Panc1 (cell line): ENCODE measurements around the gene CISD1. TPM values are rescaled to one million over a fixed set of nuclear protein-coding genes. Genes with fewer than 3 reads are reported as not detected.

Experiments
- ATAC-seq: fragments of 200-7000 bp; cut with Tn5 transposase; 2 replicates; pipeline ENCODE4 v1.9.1; 2020; ENCODE audit warnings: mild to moderate bottlenecking, moderate library complexity
- BruUV-seq: library from RNA; stranded (reverse); fragments of 400-500 nt; replicated peaks from 2 replicates; lab custom pipeline; 2021; lab: Mats Ljungman, UMichigan
- CTCF ChIA-PET: fragments of 300-600 bp; sonication (Branson Sonifier 250); formaldehyde crosslinking; loops from one replicate; lab custom pipeline; 2022; ENCODE audit warnings: antibody characterized with exemption; lab: Charles Lee
- POLR2A ChIA-PET: fragments of 300-600 bp; sonication (Branson Sonifier 250); formaldehyde crosslinking; loops from one replicate; lab custom pipeline; 2022; ENCODE audit warnings: antibody characterized with exemption; lab: Charles Lee
- DNase-seq: peaks from one replicate; pipeline ENCODE4 v3.0.0-alpha.2; 2010; ENCODE audit warnings: low read depth, low spot score
- H3K27ac ChIP-seq: 2 replicates; pipeline ENCODE4 v1.5.1; 2011; ENCODE audit warnings: mild to moderate bottlenecking, low read length, inconsistent platforms
- H3K27me3 ChIP-seq: fragments of 200-500 bp; sonication (Bioruptor generic); 2 replicates; pipeline ENCODE4 v1.6.0; 2014; ENCODE audit warnings: low read length, inconsistent platforms; ENCODE audit not compliant: control insufficient read depth, insufficient read depth
- H3K36me3 ChIP-seq: fragments of 200-500 bp; sonication (Bioruptor generic); 2 replicates; pipeline ENCODE4 v1.5.1; 2014; ENCODE audit warnings: inconsistent platforms, mild to moderate bottlenecking, low read length, moderate library complexity; ENCODE audit not compliant: control insufficient read depth, insufficient read depth
- H3K4me1 ChIP-seq: 2 replicates; pipeline ENCODE4 v1.5.1; 2011; ENCODE audit warnings: inconsistent platforms, mild to moderate bottlenecking, low read length, moderate library complexity; ENCODE audit not compliant: control insufficient read depth, insufficient read depth
- H3K4me3 ChIP-seq, 2 experiments: 2 replicates each; pipeline ENCODE4 v1.5.1; 2011 to 2012; ENCODE audit warnings: low read depth in 2 of 2, low read length in 2 of 2, mild to moderate bottlenecking in 2 of 2, inconsistent platforms in 1 of 2, moderate library complexity in 1 of 2
- H3K9me3 ChIP-seq: fragments of 200-500 bp; sonication (Bioruptor generic); 2 replicates; pipeline ENCODE4 v1.5.1; 2014; ENCODE audit warnings: low read depth, mild to moderate bottlenecking, inconsistent platforms, low read length, moderate library complexity; ENCODE audit not compliant: control insufficient read depth, insufficient read depth
- POLR2AphosphoS5 ChIP-seq: IDR thresholded peaks from 2 replicates; pipeline ENCODE4 v1.6.1; 2012; ENCODE audit warnings: mild to moderate bottlenecking, low read depth, low read length, moderate library complexity
- SIN3A ChIP-seq: IDR thresholded peaks from 2 replicates; pipeline ENCODE4 v1.6.1; 2012; ENCODE audit warnings: low read depth, mild to moderate bottlenecking, low read length, moderate library complexity, borderline replicate concordance; ENCODE audit not compliant: insufficient read depth
- TCF7L2 ChIP-seq: IDR thresholded peaks from 2 replicates; pipeline ENCODE4 v1.6.1; 2011; ENCODE audit warnings: mild to moderate bottlenecking, low read depth, low read length, inconsistent platforms
- in situ Hi-C: cut with HindIII; loops from 2 replicates; pipeline ENCODE4 v1.10.0; 2016; ENCODE audit warnings: low sequenced_read_pairs, low pct_unique_long_range_greater_than_20kb
- intact Hi-C: fragments of 100-400 bp; cut with micrococcal nuclease; formaldehyde crosslinking; loops from one replicate; pipeline ENCODE4 v1.10.0; 2022; ENCODE audit not compliant: unreplicated experiment
- total RNA-seq: library from RNA; stranded (reverse); gene quantifications from one replicate; pipeline ENCODE4 v1.2.1, GENCODE V29; 2021; ENCODE audit not compliant: unreplicated experiment
- TF ChIP-seq, protein P1 (sequence below): fragments of 450-650 bp; IDR thresholded peaks from 2 replicates; pipeline ENCODE4 v1.5.1; 2017; ENCODE audit warnings: mild to moderate bottlenecking
- TF ChIP-seq, protein P2 (sequence below), 2 experiments: IDR thresholded peaks; 2 replicates each; pipeline ENCODE4 v1.6.1; 2011 to 2012; ENCODE audit warnings: low read depth in 2 of 2, control low read depth in 1 of 2, low read length in 1 of 2, mild to moderate bottlenecking in 1 of 2, moderate library complexity in 1 of 2; ENCODE audit not compliant: insufficient read depth in 1 of 2

CISD1 gene
- total RNA-seq, 1 experiment from 2014 or later: 64.1 TPM

DNA sequence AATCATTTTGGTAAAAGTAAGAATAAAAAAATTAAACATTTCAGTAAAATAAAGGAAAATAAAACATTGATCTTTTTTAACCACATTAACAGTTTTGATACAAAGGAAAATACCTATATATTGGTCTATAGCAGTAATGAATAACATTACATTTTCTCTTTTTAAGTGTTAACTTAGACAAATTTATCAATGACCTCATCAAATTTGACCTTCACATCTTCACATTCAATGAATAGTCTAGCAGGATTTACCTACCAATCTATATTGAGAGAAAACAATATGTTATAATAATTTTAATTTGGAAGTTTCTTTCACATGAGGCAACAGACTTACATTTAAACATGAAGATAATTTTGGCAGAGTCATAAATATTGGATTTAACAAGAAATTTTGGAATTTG, 47.9 kb downstream of the CISD1 start:
- Histone ChIP-seq H3K27ac (no peak overlapping the region), H3K4me3 (no peak overlapping the region), H3K27me3 (peaks cover 9% of the 10 kb centered on the region), H3K36me3 (no peaks in the 10 kb centered on the region), H3K4me1 (no peaks in the 10 kb centered on the region), H3K9me3 (no peaks in the 10 kb centered on the region)
- ChIA-PET POLR2A (no interaction called here), CTCF (no interaction called here)
- ATAC-seq (no peak), DNase-seq (no peak)
- TF ChIP-seq TCF7L2: no peak
- TF ChIP-seq POLR2AphosphoS5: no peak
- TF ChIP-seq, protein P1, sequence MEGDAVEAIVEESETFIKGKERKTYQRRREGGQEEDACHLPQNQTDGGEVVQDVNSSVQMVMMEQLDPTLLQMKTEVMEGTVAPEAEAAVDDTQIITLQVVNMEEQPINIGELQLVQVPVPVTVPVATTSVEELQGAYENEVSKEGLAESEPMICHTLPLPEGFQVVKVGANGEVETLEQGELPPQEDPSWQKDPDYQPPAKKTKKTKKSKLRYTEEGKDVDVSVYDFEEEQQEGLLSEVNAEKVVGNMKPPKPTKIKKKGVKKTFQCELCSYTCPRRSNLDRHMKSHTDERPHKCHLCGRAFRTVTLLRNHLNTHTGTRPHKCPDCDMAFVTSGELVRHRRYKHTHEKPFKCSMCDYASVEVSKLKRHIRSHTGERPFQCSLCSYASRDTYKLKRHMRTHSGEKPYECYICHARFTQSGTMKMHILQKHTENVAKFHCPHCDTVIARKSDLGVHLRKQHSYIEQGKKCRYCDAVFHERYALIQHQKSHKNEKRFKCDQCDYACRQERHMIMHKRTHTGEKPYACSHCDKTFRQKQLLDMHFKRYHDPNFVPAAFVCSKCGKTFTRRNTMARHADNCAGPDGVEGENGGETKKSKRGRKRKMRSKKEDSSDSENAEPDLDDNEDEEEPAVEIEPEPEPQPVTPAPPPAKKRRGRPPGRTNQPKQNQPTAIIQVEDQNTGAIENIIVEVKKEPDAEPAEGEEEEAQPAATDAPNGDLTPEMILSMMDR: no peak
- TF ChIP-seq, protein P2, sequence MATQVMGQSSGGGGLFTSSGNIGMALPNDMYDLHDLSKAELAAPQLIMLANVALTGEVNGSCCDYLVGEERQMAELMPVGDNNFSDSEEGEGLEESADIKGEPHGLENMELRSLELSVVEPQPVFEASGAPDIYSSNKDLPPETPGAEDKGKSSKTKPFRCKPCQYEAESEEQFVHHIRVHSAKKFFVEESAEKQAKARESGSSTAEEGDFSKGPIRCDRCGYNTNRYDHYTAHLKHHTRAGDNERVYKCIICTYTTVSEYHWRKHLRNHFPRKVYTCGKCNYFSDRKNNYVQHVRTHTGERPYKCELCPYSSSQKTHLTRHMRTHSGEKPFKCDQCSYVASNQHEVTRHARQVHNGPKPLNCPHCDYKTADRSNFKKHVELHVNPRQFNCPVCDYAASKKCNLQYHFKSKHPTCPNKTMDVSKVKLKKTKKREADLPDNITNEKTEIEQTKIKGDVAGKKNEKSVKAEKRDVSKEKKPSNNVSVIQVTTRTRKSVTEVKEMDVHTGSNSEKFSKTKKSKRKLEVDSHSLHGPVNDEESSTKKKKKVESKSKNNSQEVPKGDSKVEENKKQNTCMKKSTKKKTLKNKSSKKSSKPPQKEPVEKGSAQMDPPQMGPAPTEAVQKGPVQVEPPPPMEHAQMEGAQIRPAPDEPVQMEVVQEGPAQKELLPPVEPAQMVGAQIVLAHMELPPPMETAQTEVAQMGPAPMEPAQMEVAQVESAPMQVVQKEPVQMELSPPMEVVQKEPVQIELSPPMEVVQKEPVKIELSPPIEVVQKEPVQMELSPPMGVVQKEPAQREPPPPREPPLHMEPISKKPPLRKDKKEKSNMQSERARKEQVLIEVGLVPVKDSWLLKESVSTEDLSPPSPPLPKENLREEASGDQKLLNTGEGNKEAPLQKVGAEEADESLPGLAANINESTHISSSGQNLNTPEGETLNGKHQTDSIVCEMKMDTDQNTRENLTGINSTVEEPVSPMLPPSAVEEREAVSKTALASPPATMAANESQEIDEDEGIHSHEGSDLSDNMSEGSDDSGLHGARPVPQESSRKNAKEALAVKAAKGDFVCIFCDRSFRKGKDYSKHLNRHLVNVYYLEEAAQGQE (IDR thresholded peaks at IDR 0.05; ENCODE audit: insufficient read depth in 1 of 2, low read depth in 2 of 2, low read length in 1 of 2): no peak
- intact Hi-C loops: no loop called here
- in situ Hi-C loops: no loop called here
- no TSS peak for BruUV-seq

DNA sequence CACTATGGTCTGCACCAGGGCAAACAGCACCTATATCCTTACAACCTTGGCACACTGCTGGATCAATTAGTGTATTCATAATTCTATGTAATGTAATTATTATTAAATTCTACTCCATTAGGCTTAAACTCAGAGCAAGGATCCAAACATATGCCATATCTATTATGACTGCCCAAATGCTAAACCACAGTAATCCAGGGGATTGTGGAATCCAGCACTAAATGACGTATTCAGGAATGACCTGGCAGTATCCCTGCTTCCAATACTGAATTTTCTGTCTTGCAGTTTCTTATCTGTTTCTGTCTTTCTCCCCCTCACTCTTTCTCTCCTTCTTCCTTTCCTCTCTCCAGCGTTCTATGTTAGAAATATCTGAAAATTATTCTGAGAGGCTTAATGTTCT, 49.4 kb downstream of the CISD1 start:
- no peaks in the 10 kb centered on the region for H3K36me3 ChIP-seq
- ATAC-seq (no peak), DNase-seq (no peak)
- H3K9me3 ChIP-seq: no peaks in the 10 kb centered on the region
- in situ Hi-C loops (no loop called here), intact Hi-C loops (no loop called here)
- BruUV-seq: no TSS peak
- no peak overlapping the region for H3K4me3 ChIP-seq
- TF ChIP-seq, protein P1: no peak
- TF ChIP-seq, protein P2 (IDR thresholded peaks at IDR 0.05; ENCODE audit: insufficient read depth in 1 of 2, low read depth in 2 of 2, low read length in 1 of 2): no peak
- no peak for TF ChIP-seq SIN3A
- TF ChIP-seq TCF7L2: no peak
- no peak for TF ChIP-seq POLR2AphosphoS5
- H3K27me3 ChIP-seq: peaks cover 9% of the 10 kb centered on the region
- CTCF ChIA-PET: no interaction called here
- H3K27ac ChIP-seq: no peak overlapping the region
- POLR2A ChIA-PET: no interaction called here
- peaks cover 4% of the 10 kb centered on the region; the same call in 1 of the 2 replicates for H3K4me1 ChIP-seq
